Measurements from ENCODE around the gene HS6ST2.

HS6ST2 gene

DNA sequence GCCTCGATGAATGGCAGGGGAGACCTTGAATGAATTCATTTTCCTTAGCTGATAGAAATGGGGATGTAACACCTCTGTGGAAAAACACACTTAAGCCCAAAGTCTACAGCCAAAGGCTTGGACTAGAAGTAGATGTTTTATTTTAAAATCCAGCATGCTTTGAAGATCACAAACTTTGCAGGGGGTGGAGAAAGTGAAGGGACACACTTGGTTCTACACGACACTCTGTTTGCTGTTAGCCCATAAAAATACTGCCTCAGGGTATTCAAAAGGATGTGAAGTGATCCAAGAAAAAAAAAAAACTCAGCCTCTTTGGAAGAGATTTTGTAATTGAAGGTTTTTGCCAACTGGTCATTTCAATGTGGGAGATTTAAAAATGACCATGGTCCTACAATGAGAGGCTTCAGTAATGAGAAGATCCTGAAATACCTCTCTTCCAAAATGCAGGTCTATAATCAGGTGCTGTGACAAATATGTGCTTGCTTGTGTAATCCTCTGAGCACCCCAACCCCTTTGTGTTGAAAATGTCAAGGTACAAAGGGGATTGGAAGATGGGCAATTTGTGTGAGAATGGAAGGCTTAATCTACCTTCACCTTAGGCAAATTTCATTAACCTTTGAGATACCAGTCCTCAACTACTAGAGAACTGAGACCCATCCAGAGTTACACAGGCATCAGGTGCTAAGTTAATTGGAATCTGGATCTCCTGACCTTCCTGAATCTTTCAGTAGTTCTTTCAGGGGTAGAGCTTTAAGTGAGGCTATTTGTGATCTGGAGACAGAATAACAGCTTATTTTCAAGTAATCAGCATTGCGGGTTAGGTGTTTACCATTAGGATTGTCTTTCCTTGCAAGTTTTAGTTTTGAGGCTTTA, 82.5 kb downstream of the HS6ST2 start:
- Histone ChIP-seq H3K27ac (ENCODE audit: low read depth, low read length) (no peak overlapping the region), H3K9ac (ENCODE audit: low read length) (no peak overlapping the region)

DNA sequence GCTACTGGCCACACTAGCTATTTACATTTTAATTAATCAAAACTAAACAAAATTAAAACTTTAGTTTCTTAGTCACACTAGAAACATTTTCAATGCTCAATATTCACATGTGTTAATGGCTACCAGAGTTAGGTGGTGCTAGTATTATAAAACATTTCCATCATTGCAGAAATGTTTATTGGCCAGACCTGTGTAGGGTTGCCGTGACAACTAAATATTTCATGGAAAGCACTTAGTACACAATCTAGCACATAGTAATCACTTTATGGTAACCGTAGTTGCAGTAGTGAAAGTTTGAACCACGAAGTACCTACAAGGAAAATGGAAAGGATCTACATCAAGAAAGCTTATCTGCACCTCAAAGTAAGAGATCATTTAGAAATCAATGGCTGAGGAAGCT, 95.9 kb downstream of the HS6ST2 start:
- Histone ChIP-seq H3K4me3 (ENCODE audit: low read depth in 1 of 2, low read length in 2 of 2) (no peak overlapping the region), H3K9ac (ENCODE audit: low read length) (no peak overlapping the region), H3K36me3 (ENCODE audit: insufficient read depth, low read length) (no peaks in the 10 kb centered on the region), H3K27ac (ENCODE audit: low read depth, low read length) (no peak overlapping the region), H3K9me3 (ENCODE audit: low read length) (no peaks in the 10 kb centered on the region), H3K4me1 (ENCODE audit: insufficient read depth, low read length) (no peaks in the 10 kb centered on the region), H3K27me3 (ENCODE audit: control insufficient read depth in 1 of 2, insufficient read depth in 2 of 2, low read length in 2 of 2) (peaks cover 0 to 3% of the 10 kb centered on the region in 2 donors)

More for the DNA sequence above, 82.5 kb downstream of the HS6ST2 start:
- no peak overlapping the region for H3K4me3 ChIP-seq (ENCODE audit: low read depth in 1 of 2, low read length in 2 of 2)
- H3K4me1 ChIP-seq (ENCODE audit: insufficient read depth, low read length), result peaks cover 9% of the 10 kb centered on the region
- H3K9me3 ChIP-seq (ENCODE audit: low read length), result no peaks in the 10 kb centered on the region
- no peaks in the 10 kb centered on the region for H3K27me3 ChIP-seq (ENCODE audit: control insufficient read depth in 1 of 2, insufficient read depth in 2 of 2, low read length in 2 of 2)
- no peaks in the 10 kb centered on the region for H3K36me3 ChIP-seq (ENCODE audit: insufficient read depth, low read length)

DNA sequence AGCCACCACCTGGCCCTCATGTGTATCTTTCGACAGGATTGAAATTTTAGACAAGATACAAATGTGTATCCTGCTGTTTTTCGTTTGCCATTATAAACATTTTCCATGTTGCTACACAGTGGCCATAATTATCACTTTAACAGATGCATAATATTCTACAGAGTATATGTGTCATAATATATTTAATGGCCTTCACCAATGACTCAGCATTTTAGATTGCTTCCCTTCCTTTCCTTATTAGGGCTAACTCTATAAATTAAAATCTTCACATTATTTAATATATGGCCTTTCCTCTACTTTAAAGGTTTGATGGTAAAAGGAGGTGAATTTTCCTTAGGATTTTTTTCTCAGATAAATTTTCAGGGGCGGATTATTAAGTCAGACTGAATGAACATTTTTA, 97.4 kb downstream of the HS6ST2 start:
- Histone ChIP-seq H3K9ac (ENCODE audit: low read length) (no peak overlapping the region), H3K9me3 (ENCODE audit: low read length) (no peaks in the 10 kb centered on the region), H3K4me1 (ENCODE audit: insufficient read depth, low read length) (no peaks in the 10 kb centered on the region), H3K4me3 (ENCODE audit: low read depth in 1 of 2, low read length in 2 of 2) (no peak overlapping the region), H3K27ac (ENCODE audit: low read depth, low read length) (no peak overlapping the region), H3K36me3 (ENCODE audit: insufficient read depth, low read length) (no peaks in the 10 kb centered on the region), H3K27me3 (ENCODE audit: control insufficient read depth in 1 of 2, insufficient read depth in 2 of 2, low read length in 2 of 2) (peaks cover 0 to 3% of the 10 kb centered on the region in 2 donors)

DNA sequence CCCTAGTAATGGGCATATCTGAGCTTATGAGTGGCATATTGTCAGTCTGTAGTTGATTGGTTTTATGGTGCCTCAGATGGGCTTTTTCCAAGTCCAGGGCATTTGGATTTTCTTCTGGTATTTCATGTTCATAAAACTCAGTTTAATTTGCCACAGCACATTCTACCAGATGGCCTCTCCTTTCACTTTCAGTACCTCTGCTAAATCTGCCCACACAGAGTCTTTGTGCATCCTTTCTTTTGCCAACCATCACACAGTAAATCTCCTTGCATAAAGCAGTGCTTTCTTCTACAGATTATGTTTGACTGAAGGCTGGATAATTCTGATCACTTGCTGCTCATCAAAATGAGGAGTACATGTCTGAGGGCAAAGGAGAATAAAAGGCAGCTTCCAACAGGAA, 98.2 kb downstream of the HS6ST2 start:
- Histone ChIP-seq H3K36me3 (ENCODE audit: insufficient read depth, low read length) (no peaks in the 10 kb centered on the region), H3K9me3 (ENCODE audit: low read length) (no peaks in the 10 kb centered on the region), H3K27me3 (ENCODE audit: control insufficient read depth in 1 of 2, insufficient read depth in 2 of 2, low read length in 2 of 2) (peaks cover 0 to 3% of the 10 kb centered on the region in 2 donors), H3K27ac (ENCODE audit: low read depth, low read length) (no peak overlapping the region), H3K4me3 (ENCODE audit: low read depth in 1 of 2, low read length in 2 of 2) (no peak overlapping the region), H3K9ac (ENCODE audit: low read length) (no peak overlapping the region), H3K4me1 (ENCODE audit: insufficient read depth, low read length) (no peaks in the 10 kb centered on the region)

DNA sequence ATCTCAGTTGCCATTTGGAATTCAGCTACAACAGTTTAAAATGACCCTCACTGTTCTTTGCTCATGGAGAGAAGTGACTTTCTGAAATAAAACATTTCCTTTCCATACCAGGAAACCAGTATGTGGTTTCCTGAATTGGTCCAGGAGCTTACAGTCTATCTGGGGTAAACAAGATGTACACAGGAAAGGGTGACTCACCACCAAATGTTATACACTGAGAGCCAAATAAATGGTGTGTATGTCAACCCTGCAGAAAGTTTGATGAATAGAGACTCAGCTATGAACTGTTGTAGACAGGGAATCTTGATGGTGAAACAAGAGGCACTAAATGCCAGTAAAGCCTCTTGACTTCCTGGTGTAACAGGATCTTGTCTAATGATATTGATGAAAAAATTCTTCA, 100.4 kb downstream of the HS6ST2 start:
- no peaks in the 10 kb centered on the region for H3K36me3 ChIP-seq (ENCODE audit: insufficient read depth, low read length)
- no peaks in the 10 kb centered on the region for H3K4me1 ChIP-seq (ENCODE audit: insufficient read depth, low read length)
- no peak overlapping the region for H3K4me3 ChIP-seq (ENCODE audit: low read depth in 1 of 2, low read length in 2 of 2)
- H3K9me3 ChIP-seq (ENCODE audit: low read length), result no peaks in the 10 kb centered on the region
- H3K9ac ChIP-seq (ENCODE audit: low read length), result no peak overlapping the region
- H3K27me3 ChIP-seq (ENCODE audit: control insufficient read depth in 1 of 2, insufficient read depth in 2 of 2, low read length in 2 of 2), result peaks cover 3% of the 10 kb centered on the region in 2 donors
- H3K27ac ChIP-seq (ENCODE audit: low read depth, low read length), result no peak overlapping the region

DNA sequence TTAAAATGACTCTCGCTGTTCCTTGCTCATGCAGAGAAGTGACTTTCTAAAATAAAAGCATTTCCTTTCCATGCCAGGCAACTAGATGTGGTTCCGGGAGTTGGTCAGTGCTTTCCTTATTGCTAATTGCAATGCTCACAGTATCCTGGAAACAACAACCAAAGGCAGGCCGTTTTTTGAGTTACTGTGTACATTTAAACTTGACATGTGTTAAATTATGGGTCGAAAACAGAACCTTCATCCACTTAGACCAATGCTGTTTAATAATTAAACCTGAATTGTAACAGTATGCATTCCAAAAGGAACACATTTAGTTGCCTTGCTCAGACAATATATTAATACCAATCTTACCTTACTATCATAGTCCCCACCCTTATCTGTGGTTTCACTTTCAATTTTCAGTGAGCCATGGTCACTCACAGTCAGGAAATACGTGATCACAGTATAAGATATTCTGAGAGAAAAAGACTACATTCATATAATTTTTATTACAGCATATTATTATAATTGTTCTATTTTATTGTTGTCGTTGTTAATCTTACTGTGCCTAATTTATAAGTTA, 102.6 kb downstream of the HS6ST2 start:
- no peak overlapping the region for H3K27ac ChIP-seq (ENCODE audit: low read depth, low read length)
- no peak overlapping the region for H3K4me3 ChIP-seq (ENCODE audit: low read depth in 1 of 2, low read length in 2 of 2)
- H3K9ac ChIP-seq (ENCODE audit: low read length), result no peak overlapping the region

DNA sequence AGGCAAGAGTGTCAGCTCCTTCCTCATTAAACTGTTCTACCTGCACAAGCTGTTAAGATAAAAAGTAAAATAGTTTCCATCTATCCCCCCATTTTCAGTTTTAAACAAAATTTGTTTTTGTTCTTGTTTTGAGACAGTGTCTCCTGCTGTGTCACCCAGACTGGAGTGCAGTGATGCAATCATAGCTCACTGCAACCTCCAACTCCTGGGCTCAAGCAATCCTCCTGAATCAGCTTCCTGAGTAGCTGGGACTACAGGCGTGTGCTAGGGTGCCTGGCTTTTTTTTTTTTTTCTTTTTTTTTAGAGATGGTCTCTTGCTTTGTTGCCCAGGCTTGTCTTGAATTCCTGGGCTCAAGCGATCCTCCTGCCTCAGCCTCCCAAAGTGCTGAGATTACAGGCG, 105.4 kb downstream of the HS6ST2 start:
- Histone ChIP-seq H3K9me3 (ENCODE audit: low read length) (no peaks in the 10 kb centered on the region), H3K9ac (ENCODE audit: low read length) (no peak overlapping the region), H3K27me3 (ENCODE audit: control insufficient read depth in 1 of 2, insufficient read depth in 2 of 2, low read length in 2 of 2) (peaks cover 0 to 8% of the 10 kb centered on the region in 2 donors), H3K27ac (ENCODE audit: low read depth, low read length) (no peak overlapping the region), H3K4me1 (ENCODE audit: insufficient read depth, low read length) (no peaks in the 10 kb centered on the region), H3K4me3 (ENCODE audit: low read depth in 1 of 2, low read length in 2 of 2) (no peak overlapping the region), H3K36me3 (ENCODE audit: insufficient read depth, low read length) (no peaks in the 10 kb centered on the region)

More for the DNA sequence above, 102.6 kb downstream of the HS6ST2 start:
- Histone ChIP-seq H3K4me1 (ENCODE audit: insufficient read depth, low read length) (no peaks in the 10 kb centered on the region), H3K27me3 (ENCODE audit: control insufficient read depth in 1 of 2, insufficient read depth in 2 of 2, low read length in 2 of 2) (peaks cover 3 to 8% of the 10 kb centered on the region in 2 donors), H3K36me3 (ENCODE audit: insufficient read depth, low read length) (no peaks in the 10 kb centered on the region), H3K9me3 (ENCODE audit: low read length) (no peaks in the 10 kb centered on the region)

DNA sequence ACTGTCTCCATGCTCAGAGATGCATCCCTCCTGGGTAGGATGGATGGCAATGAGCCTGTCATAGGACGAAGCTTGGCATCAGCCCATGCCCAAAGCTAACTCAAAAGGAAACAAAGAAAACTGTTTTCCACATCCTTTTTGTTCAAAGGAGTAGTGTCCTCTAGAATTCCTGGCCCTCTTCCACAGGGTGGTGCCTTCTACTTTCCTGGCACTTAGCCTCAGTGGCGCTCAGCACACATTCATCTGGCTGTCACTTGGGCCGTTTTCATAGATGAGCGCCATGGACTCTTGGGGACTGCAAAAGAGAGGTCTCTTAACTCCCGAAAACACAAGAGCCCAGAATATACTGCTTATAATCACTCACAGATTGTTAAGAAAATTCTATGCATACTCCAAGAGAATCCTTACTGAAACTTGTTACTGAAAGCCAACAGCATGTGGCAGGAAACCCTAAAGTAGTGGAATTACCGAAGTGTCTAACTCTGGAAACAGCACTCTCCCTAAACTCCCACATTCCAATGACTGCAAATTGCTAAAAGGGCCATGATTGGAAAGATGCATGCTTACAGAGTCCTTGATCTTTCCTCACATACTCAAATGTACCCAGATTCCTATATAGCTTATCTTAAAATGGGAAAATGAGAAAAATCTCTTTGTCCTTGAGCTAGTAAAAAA, 110.0 kb downstream of the HS6ST2 start:
- no peaks in the 10 kb centered on the region for H3K36me3 ChIP-seq (ENCODE audit: insufficient read depth, low read length)
- H3K9ac ChIP-seq (ENCODE audit: low read length), result no peak overlapping the region

DNA sequence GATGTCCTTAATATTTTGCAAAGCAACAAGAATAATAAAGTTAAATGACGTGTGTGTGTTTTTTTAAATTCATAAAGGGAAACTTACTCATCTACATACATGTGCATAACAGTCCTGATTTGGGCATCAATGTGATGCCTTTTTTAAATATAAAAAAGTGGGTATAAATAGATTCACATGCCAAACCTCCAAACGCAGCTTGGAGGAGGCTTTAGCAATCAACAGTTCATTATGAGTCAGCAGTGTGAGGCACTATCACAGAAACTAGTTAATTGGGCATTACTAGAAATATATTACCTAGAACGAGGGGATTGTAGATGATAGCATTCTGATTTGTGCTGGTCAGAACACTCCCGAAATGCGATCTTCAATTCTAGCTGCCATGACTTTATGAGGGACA, 115.1 kb downstream of the HS6ST2 start:
- no peak overlapping the region for H3K4me3 ChIP-seq (ENCODE audit: low read depth in 1 of 2, low read length in 2 of 2)
- no peak overlapping the region for H3K9ac ChIP-seq (ENCODE audit: low read length)
- no peak overlapping the region for H3K27ac ChIP-seq (ENCODE audit: low read depth, low read length)
- H3K9me3 ChIP-seq (ENCODE audit: low read length), result no peaks in the 10 kb centered on the region
- no peaks in the 10 kb centered on the region for H3K36me3 ChIP-seq (ENCODE audit: insufficient read depth, low read length)
- H3K27me3 ChIP-seq (ENCODE audit: control insufficient read depth in 1 of 2, insufficient read depth in 2 of 2, low read length in 2 of 2), result no peaks in the 10 kb centered on the region
- no peaks in the 10 kb centered on the region for H3K4me1 ChIP-seq (ENCODE audit: insufficient read depth, low read length)

More for the DNA sequence above, 110.0 kb downstream of the HS6ST2 start:
- Histone ChIP-seq H3K9me3 (ENCODE audit: low read length) (no peaks in the 10 kb centered on the region), H3K27me3 (ENCODE audit: control insufficient read depth in 1 of 2, insufficient read depth in 2 of 2, low read length in 2 of 2) (peaks cover 0 to 8% of the 10 kb centered on the region in 2 donors), H3K4me3 (ENCODE audit: low read depth in 1 of 2, low read length in 2 of 2) (no peak overlapping the region), H3K4me1 (ENCODE audit: insufficient read depth, low read length) (no peaks in the 10 kb centered on the region), H3K27ac (ENCODE audit: low read depth, low read length) (no peak overlapping the region)

DNA sequence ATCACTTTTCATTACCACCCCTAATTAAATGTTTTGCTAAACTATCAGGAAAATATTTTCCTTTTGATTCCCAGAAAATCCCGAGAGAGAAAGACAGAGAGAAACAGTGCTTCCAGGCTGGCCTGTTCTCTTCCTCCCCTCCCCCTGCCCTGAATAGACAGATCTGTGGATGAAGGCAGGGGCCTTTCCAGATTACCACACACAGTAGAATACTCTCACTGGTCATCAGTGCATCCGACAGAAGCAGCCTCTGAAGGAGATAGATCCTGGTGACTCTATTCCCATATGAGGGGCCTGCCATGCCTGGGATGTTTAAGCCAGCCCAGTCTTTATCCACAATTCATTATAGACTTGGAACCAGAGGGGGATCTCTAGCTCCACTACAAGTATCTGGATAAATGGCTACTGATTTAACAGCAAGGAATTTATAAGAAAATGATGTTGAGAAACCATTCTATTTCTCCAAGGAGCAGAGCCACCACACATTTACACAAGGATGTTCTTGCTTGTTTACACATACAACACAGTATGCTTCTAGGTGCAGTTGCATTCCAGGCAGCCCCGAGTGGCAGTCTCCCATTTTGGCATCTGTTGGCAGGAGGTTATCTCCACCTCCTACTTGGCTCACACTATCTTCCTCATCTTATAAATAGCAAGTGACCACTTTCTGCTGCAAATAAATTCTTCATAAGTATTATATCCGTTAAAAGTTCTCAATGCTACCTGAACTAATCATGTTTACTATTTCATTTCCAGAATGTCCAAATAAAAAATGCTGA, 115.8 kb downstream of the HS6ST2 start:
- no peaks in the 10 kb centered on the region for H3K9me3 ChIP-seq (ENCODE audit: low read length)
- H3K36me3 ChIP-seq (ENCODE audit: insufficient read depth, low read length), result no peaks in the 10 kb centered on the region
- H3K4me1 ChIP-seq (ENCODE audit: insufficient read depth, low read length), result no peaks in the 10 kb centered on the region
- H3K4me3 ChIP-seq (ENCODE audit: low read depth in 1 of 2, low read length in 2 of 2), result no peak overlapping the region
- H3K27me3 ChIP-seq (ENCODE audit: control insufficient read depth in 1 of 2, insufficient read depth in 2 of 2, low read length in 2 of 2), result no peaks in the 10 kb centered on the region
- no peak overlapping the region for H3K27ac ChIP-seq (ENCODE audit: low read depth, low read length)
- no peak overlapping the region for H3K9ac ChIP-seq (ENCODE audit: low read length)

DNA sequence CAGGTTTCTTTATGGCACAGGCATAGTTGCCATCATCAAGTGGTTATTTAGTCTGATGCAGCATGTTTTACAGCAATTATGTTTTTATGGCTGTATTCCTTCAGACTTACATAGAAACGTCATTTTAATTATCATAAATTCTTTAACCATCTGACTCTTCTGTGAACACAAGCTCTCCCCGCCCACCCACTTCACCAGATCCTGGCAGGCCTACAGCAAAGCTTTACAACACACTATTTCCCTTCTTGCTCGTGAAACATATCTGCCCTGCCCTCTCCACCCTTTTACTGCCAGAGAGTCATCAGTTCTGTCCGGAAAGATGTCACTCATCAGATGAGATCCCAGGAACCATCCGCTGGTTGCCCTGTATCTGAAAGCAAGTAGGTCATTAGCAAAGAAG, 120.5 kb downstream of the HS6ST2 start:
- no peaks in the 10 kb centered on the region for H3K36me3 ChIP-seq (ENCODE audit: insufficient read depth, low read length)
- peaks cover 0 to 14% of the 10 kb centered on the region in 2 donors for H3K27me3 ChIP-seq (ENCODE audit: control insufficient read depth in 1 of 2, insufficient read depth in 2 of 2, low read length in 2 of 2)
- H3K4me1 ChIP-seq (ENCODE audit: insufficient read depth, low read length), result no peaks in the 10 kb centered on the region
- H3K9me3 ChIP-seq (ENCODE audit: low read length), result no peaks in the 10 kb centered on the region
- no peak overlapping the region for H3K4me3 ChIP-seq (ENCODE audit: low read depth in 1 of 2, low read length in 2 of 2)
- H3K9ac ChIP-seq (ENCODE audit: low read length), result no peak overlapping the region
- no peak overlapping the region for H3K27ac ChIP-seq (ENCODE audit: low read depth, low read length)

Data from muscle layer of colon (tissue), 2 donors.